Mammary epithelial cell (primary cell): ENCODE measurements around the gene EFR3B.

Experiments used
- CTCF ChIP-seq, 2 donors: IDR thresholded peaks in 1 of 2; conservative IDR thresholded peaks in 1 of 2; 2 replicates each; pipeline ENCODE4 v1.5.1; 2011 to 2012; ENCODE audit warnings: inconsistent platforms in 2 of 2, low read length in 2 of 2, mild to moderate bottlenecking in 2 of 2, control low read depth in 1 of 2, low read depth in 1 of 2; ENCODE audit not compliant: insufficient read depth in 1 of 2; ENCODE audit errors: extremely low read depth in 1 of 2
- EZH2 ChIP-seq: IDR thresholded peaks from 2 replicates; pipeline ENCODE4 v1.6.1; 2012; ENCODE audit warnings: low read length, inconsistent platforms, borderline replicate concordance

GRCh38 chr2:25188405-25188804 lies 146.5 kb downstream of the EFR3B start:
- no peak for TF ChIP-seq EZH2
- no peak for TF ChIP-seq CTCF (conservative IDR thresholded peaks at IDR 0.05 in 1 of 2, IDR thresholded peaks at IDR 0.05 in 1 of 2; ENCODE audit: extremely low read depth in 1 of 2, insufficient read depth in 1 of 2, low read depth in 1 of 2, low read length in 2 of 2)
